ENCODE data around the gene ANKRD31. TPM values are rescaled to one million over a fixed set of nuclear protein-coding genes. Genes with fewer than 3 reads are reported as not detected.
"Not testable (repeated sequence)": the region's sequence is repeated elsewhere in the genome, so short reads cannot be mapped to it uniquely, and the experiment has no call there.

Gene ANKRD31
- total RNA-seq, 2 experiments from 2014 or later, result 0.13 TPM; not detected in 1

- H3K4me1 ChIP-seq (ENCODE audit: insufficient read depth, low read length, poor library complexity, severe bottlenecking), result no peaks in the 10 kb centered on the region
- H3K9me2 ChIP-seq (ENCODE audit: insufficient read depth, low read length), result no peaks in the 10 kb centered on the region
- no peaks in the 10 kb centered on the region for H4K20me1 ChIP-seq (ENCODE audit: insufficient read depth, low read length)
- H3K4me2 ChIP-seq (ENCODE audit: low read length), result no peak overlapping the region
- intact Hi-C loops (cut with micrococcal nuclease; ENCODE audit: unreplicated experiment), result no loop called here
- POLR2A ChIA-PET, result no interaction called here
- no peaks in the 10 kb centered on the region for H3K9me3 ChIP-seq (ENCODE audit: low read length)
- no peaks in the 10 kb centered on the region for H3K79me2 ChIP-seq (ENCODE audit: insufficient read depth, low read depth, low read length)
- BruUV-seq (replicated peaks), result no TSS peak
- H3K36me3 ChIP-seq (ENCODE audit: insufficient read depth, low read length), result no peaks in the 10 kb centered on the region
- TF ChIP-seq CTCF (conservative IDR thresholded peaks at IDR 0.05; ENCODE audit: low read length), result no peak
- TF ChIP-seq EZH2phosphoT487 (IDR thresholded peaks at IDR 0.05; ENCODE audit: borderline replicate concordance, low read depth, low read length), result no peak
- no peak overlapping the region for H3K27ac ChIP-seq (ENCODE audit: low read depth, low read length, poor library complexity, severe bottlenecking)
- CTCF ChIA-PET (ENCODE audit: unreplicated experiment), result no interaction called here
- no peak overlapping the region for H2AFZ ChIP-seq (ENCODE audit: low read length)
- H3K4me3 ChIP-seq (ENCODE audit: low read depth, low read length, poor library complexity, severe bottlenecking), result no peak overlapping the region
- no peak for DNase-seq (ENCODE audit: low spot score)
Measured at GRCh38 chr5:75262271-75262670, 25.6 kb upstream of the ANKRD31 start.

GRCh38 chr5:75260708-75261107, 24.0 kb upstream of the ANKRD31 start:
- ChIA-PET CTCF (ENCODE audit: unreplicated experiment) (no interaction called here), POLR2A (no interaction called here)
- Histone ChIP-seq H2AFZ (ENCODE audit: low read length) (no peak overlapping the region), H4K20me1 (ENCODE audit: insufficient read depth, low read length) (no peaks in the 10 kb centered on the region), H3K9me2 (ENCODE audit: insufficient read depth, low read length) (no peaks in the 10 kb centered on the region), H3K4me3 (ENCODE audit: low read depth, low read length, poor library complexity, severe bottlenecking) (no peak overlapping the region), H3K4me1 (ENCODE audit: insufficient read depth, low read length, poor library complexity, severe bottlenecking) (no peaks in the 10 kb centered on the region), H3K36me3 (ENCODE audit: insufficient read depth, low read length) (no peaks in the 10 kb centered on the region), H3K4me2 (ENCODE audit: low read length) (no peak overlapping the region), H3K9me3 (ENCODE audit: low read length) (no peaks in the 10 kb centered on the region), H3K79me2 (ENCODE audit: insufficient read depth, low read depth, low read length) (no peaks in the 10 kb centered on the region), H3K27ac (ENCODE audit: low read depth, low read length, poor library complexity, severe bottlenecking) (no peak overlapping the region)
- no peak for DNase-seq (ENCODE audit: low spot score)
- TF ChIP-seq CTCF (conservative IDR thresholded peaks at IDR 0.05; ENCODE audit: low read length), result no peak
- no peak for TF ChIP-seq EZH2phosphoT487 (IDR thresholded peaks at IDR 0.05; ENCODE audit: borderline replicate concordance, low read depth, low read length)
- no TSS peak for BruUV-seq (replicated peaks)
- intact Hi-C loops (cut with micrococcal nuclease; ENCODE audit: unreplicated experiment), result no loop called here

DNA sequence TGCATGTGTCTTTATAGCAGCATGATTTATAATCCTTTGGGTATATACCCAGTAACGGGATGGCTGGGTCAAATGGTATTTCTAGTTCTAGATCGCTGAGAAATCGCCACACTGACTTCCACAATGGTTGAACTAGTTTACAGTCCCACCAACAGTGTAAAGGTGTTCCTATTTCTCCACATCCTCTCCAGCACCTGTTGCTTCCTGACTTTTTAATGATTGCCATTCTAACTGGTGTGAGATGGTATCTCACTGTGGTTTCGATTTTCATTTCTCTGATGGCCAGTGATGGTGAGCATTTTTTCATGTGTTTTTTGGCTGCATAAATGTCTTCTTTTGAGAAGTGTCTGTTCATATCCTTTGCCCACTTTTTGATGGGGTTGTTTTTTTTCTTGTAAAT, 13.8 kb upstream of the ANKRD31 start:
- POLR2A ChIA-PET; intact Hi-C loops (cut with micrococcal nuclease; ENCODE audit: unreplicated experiment); DNase-seq (ENCODE audit: low spot score); H4K20me1 ChIP-seq (ENCODE audit: insufficient read depth, low read length); H3K9me2 ChIP-seq (ENCODE audit: insufficient read depth, low read length); BruUV-seq (replicated peaks); CTCF ChIA-PET (ENCODE audit: unreplicated experiment); H3K4me1 ChIP-seq (ENCODE audit: insufficient read depth, low read length, poor library complexity, severe bottlenecking); H2AFZ ChIP-seq (ENCODE audit: low read length); H3K4me2 ChIP-seq (ENCODE audit: low read length); H3K79me2 ChIP-seq (ENCODE audit: insufficient read depth, low read depth, low read length); H3K4me3 ChIP-seq (ENCODE audit: low read depth, low read length, poor library complexity, severe bottlenecking); H3K36me3 ChIP-seq (ENCODE audit: insufficient read depth, low read length); H3K27ac ChIP-seq (ENCODE audit: low read depth, low read length, poor library complexity, severe bottlenecking); H3K9me3 ChIP-seq (ENCODE audit: low read length): not testable (repeated sequence)
